Posterior vena cava (tissue), 2 donors: ENCODE measurements around the gene FCRLB. TPM values are rescaled to one million over a fixed set of nuclear protein-coding genes. Genes with fewer than 3 reads are reported as not detected.
"Not testable (repeated sequence)": the region's sequence is repeated elsewhere in the genome, so short reads cannot be mapped to it uniquely, and the experiment has no call there.

Experiments
- DNase-seq: peaks from one replicate; pipeline ENCODE4 v3.0.0-alpha.2; 2020; ENCODE audit warnings: low spot score
- intact Hi-C, 2 donors: fragments of 100-400 bp; cut with DNase I; formaldehyde crosslinking; loops; one replicate each; pipeline versions ENCODE4 v1.14.1 to v1.14.2; 2022 to 2023
- long read RNA-seq, 2 donors: library from polyadenylated mRNA; unstranded; transcript quantifications; one replicate each; pipeline ENCODE4 v2.0.0, GENCODE V29; 2020 to 2021
- total RNA-seq, 2 donors: library from RNA; stranded (reverse); fragmentation: NEBNext Ultra II Directional; extraction: Animal tissue kit (Norgen Biotek cat#: 25700); gene quantifications; one replicate each; pipeline ENCODE4 v1.2.1, GENCODE V29; 2021
- donor health status: DM: yes; HTN: yes; CAD: no.
- donor health status: DM: yes; HTN: yes; CAD: no.

FCRLB gene
- under 1 TPM; 0.38 to 0.74 TPM for total RNA-seq
- long read RNA-seq, donor 1, partial matches to known transcripts, result 0 of 1 reads
- long read RNA-seq, donor 1, other reads (novel, unspliced or antisense), result 1 of 1 reads
- long read RNA-seq, donor 2, partial matches to known transcripts, result 0 of 2 reads
- long read RNA-seq, donor 2, other reads (novel, unspliced or antisense), result 0 of 2 reads

- intact Hi-C loops, result no loop called here
- no peak for DNase-seq
Measured at GRCh38 chr1:161720956-161721737, at the start of gene FCRLB. FCRLB (plus strand) TSS chr1:161721544; CDS start chr1:161722673, 1,129 bp downstream.

- DNase-seq, intact Hi-C loops: not testable (repeated sequence)
Measured at GRCh38 chr1:161673437-161673836, 47.9 kb upstream of the FCRLB start.

DNA sequence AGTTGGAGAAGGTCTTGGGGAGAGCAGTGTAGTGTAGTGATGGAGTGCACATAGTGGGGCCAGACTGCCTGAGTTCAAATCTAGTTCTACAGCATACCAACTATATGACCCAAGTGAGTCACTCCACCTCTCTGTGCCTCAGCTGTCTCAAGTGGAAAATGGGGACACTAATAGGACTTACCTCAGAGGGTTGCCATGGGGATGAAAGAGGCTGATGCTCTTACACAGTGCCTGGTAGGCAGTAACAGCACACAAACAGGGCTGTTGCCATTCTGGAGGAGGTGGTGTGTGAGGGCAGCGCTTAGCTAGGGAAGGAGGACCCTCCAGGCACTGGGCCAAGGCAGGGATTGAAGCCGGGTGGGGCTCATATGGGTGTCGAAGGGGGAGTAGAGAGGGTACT is 46.9 kb upstream of the FCRLB start:
- intact Hi-C loops, DNase-seq: not testable (repeated sequence)

DNA sequence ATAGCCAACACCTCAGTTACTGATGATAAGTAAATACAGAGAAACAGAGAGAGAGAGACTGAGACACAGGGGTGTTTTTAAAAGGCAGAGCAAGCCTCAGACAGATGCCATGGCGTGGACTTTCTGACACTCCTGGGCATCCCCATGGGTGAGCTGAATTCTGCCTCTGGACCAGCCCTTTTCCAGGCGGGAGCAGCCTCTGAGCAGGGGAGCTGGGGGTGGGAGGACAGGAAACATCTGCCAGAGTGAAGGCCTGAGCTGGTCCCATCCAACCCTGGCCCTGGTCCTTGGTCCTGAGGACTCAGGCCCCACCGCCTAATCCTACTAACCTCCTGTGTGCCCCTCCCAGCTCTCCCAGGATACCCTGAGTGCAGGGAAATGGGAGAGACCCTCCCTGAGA is 46.4 kb upstream of the FCRLB start:
- intact Hi-C loops, DNase-seq: not testable (repeated sequence)

DNA sequence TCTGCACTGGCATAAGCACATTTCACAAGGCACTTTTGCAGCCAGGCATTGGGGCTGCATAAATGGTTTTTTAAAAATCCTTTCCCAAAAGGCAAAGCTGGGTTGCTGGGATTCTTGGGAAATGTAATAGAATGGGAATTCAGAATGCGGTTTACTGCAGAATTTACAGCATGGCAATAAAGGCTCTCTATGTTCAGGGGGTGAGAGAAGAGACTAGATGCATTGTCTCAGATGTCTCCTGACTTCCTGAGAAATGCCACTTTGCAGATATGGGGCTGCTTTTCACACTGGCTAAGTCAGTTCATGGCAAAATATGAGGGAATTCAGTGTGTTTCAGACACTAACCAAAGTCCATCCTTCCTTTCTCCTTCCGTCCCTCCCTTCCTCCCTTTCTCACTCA is 44.9 kb upstream of the FCRLB start:
- intact Hi-C loops, result no loop called here
- no peak for DNase-seq

GRCh38 chr1:161676958-161677689 is 44.2 kb upstream of the FCRLB start:
- DNase-seq, result no peak
- intact Hi-C loops, result no loop called here

DNA sequence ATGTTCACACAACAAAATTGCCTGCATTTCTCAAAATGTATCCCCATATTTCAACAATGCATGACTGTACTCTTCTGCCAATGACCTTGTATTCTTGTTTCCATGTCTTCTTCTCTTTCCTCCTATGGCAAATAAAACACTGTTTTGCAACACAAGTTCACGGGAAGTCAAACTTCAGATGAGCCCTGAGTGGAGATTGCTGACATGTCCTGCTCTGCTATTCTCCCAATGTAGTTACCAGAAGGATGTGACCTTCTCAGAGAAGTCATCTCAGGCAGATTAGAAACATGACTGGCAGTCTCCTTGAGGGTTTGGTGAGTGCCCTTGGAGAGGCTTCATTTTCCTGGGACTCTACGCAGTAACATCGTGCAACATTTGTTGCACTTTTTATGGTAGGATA is 42.8 kb upstream of the FCRLB start:
- DNase-seq, result no peak
- intact Hi-C loops, result no loop called here

- intact Hi-C loops, result no loop called here
Measured at GRCh38 chr1:161681879-161682278, 39.5 kb upstream of the FCRLB start.

DNA sequence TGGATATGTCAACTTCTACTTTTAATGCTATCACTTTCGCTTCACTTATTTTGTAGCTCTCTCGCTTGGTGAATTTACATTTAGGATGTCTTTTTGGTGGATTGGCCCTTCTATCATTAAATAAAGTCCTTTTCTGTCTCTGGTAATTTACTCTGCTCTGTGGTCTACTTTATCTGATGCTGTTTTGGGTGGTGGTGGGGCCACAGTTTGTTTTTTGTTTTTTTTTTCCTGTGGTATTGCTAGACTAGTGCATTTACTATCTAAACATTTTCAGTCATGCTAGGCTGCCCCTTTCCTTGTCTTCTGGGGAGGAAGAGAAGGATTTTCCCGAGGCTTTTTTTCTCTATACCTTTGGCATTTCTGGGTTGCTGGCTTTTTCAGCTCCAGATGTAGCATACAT is 32.4 kb upstream of the FCRLB start:
- DNase-seq, result no peak
- intact Hi-C loops, result no loop called here

More at GRCh38 chr1:161681879-161682278, 39.5 kb upstream of the FCRLB start:
- DNase-seq, result no peak

DNA sequence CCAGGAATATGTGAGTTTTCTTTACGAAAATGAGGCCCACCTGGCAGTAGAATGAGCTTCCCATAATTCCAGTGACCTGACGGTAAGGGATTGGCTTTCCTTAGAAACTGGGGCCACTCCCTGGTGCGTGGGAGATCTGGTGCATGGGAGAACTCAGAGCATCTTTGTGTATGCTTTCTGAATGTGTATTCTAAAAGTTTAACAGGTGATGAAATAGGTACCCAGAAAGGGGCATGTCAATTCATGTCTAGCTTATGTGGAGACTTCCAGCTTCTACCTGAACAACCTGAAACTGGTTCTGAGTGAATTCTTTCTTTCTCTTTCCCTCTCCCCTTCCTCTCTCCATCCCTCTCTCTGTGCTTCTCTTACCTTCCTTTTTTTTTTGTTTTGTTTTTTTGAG is 29.5 kb upstream of the FCRLB start:
- DNase-seq, result no peak
- intact Hi-C loops, result no loop called here

- intact Hi-C loops, DNase-seq: not testable (repeated sequence)
Measured at GRCh38 chr1:161693020-161693712, 28.2 kb upstream of the FCRLB start.

DNA sequence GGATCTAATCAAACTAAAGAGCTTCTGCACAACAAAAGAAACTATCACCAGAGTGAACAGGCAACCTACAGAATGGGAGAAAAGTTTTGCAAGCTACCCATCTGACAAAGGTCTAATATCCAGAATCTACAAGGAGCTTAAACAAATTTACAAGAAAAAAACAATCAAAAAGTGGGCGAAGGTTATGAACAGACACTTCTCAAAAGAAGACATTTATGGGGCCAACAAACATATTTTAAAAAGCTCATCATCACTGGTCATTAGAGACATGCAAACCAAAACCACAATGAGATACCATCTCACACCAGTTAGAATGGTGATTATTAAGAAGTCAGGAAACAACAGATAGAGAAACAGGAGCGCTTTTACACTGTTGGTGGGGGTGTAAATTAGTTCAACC is 23.0 kb upstream of the FCRLB start:
- not testable (repeated sequence) for DNase-seq

DNA sequence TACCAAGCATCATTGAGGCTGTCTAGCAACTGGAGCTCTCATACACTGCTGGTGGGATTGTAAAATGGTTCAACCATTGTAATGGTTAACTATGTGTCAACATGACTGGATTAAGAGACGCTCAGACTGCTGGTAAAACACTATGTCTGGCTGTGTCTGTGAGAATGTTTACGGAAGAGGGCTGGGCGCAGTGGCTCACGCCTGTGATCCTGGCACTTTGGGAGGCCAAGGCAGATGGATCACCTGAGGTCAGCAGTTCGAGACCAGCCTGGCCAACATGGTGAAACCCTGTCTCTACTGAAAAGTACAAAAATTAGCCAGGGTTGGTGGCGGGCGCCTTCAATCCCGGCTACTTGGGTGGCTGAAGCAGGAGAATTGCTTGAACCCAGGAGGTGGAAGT is 19.1 kb upstream of the FCRLB start:
- no peak for DNase-seq
- intact Hi-C loops, result no loop called here

More for the DNA sequence above, 23.0 kb upstream of the FCRLB start:
- intact Hi-C loops, result not testable (repeated sequence)

- intact Hi-C loops, result no loop called here
- no peak for DNase-seq
Measured at GRCh38 chr1:161705537-161705936, 15.8 kb upstream of the FCRLB start.

DNA sequence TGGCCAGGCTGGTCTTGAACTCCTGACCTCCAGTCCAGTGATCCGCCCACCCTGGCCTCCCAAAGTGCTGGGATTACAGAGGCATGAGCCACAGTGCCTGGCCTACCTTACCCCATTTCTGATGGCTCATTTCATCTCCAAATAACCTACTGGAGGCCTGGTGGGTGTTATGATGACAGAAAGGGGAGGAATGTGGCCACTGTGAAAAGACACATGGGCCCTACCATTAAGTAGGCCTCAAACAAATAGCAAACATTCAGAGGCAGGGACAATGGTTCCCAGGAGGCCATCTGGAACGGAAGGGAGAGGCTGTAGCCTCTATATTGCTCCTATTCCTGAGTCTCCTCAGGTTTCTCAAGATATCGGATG is 15.2 kb upstream of the FCRLB start:
- intact Hi-C loops, result no loop called here
- no peak for DNase-seq

GRCh38 chr1:161706482-161707347 is 14.6 kb upstream of the FCRLB start, which contains the start of gene FCRLA:
FCRLA (plus strand) TSS chr1:161707229; CDS start chr1:161707265, 36 bp downstream.
- no peak for DNase-seq

GRCh38 chr1:161707503-161707902 is 13.8 kb upstream of the FCRLB start:
- intact Hi-C loops, result no loop called here
- no peak for DNase-seq

More at GRCh38 chr1:161706482-161707347, 14.6 kb upstream of the FCRLB start, which contains the start of gene FCRLA:
- intact Hi-C loops, result no loop called here

- DNase-seq, result no peak
- intact Hi-C loops, result no loop called here
Measured at GRCh38 chr1:161709373-161709772, 12.0 kb upstream of the FCRLB start.

- no peak for DNase-seq
Measured at GRCh38 chr1:161710560-161710959, 10.8 kb upstream of the FCRLB start.

More at GRCh38 chr1:161710560-161710959, 10.8 kb upstream of the FCRLB start:
- intact Hi-C loops, result no loop called here
